Activated CD4-positive, alpha-beta memory T cell treated with anti-CD3 and anti-CD28 coated beads, Interleukin-2, amount 10 ng/mL, durations not matched to agents 7 days and 5 days (primary cell): ENCODE data around the gene RHOV. TPM values are rescaled to one million over a fixed set of nuclear protein-coding genes. Genes with fewer than 3 reads are reported as not detected.

Source experiments
- CTCF ChIA-PET: fragments of 350-600 bp; sonication (Branson Sonifier 250); formaldehyde crosslinking; loops from one replicate; lab custom pipeline; 2021; ENCODE audit warnings: antibody characterized with exemption, inconsistent platforms; lab: Charles Lee
- POLR2A ChIA-PET: fragments of 350-600 bp; sonication (Branson Sonifier 250); formaldehyde crosslinking; loops from one replicate; lab custom pipeline; 2021; ENCODE audit warnings: antibody characterized with exemption; lab: Charles Lee
- DNase-seq: peaks from one replicate; pipeline ENCODE4 v3.0.0-alpha.2; 2020
- H3K27ac Mint-ChIP-seq: one replicate; pipeline ENCODE4 v1.8.0; 2021; ENCODE audit warnings: mild to moderate bottlenecking, mixed read lengths
- H3K27me3 Mint-ChIP-seq: one replicate; pipeline ENCODE4 v1.8.0; 2021; ENCODE audit warnings: mixed read lengths
- H3K36me3 Mint-ChIP-seq: one replicate; pipeline ENCODE4 v1.8.0; 2021; ENCODE audit warnings: low read depth, mixed read lengths
- H3K4me1 Mint-ChIP-seq: one replicate; pipeline ENCODE4 v1.8.0; 2021; ENCODE audit warnings: mixed read lengths
- H3K4me3 Mint-ChIP-seq: one replicate; pipeline ENCODE4 v1.8.0; 2021; ENCODE audit warnings: mild to moderate bottlenecking, mixed read lengths
- H3K9me3 Mint-ChIP-seq: one replicate; pipeline ENCODE4 v1.8.0; 2021; ENCODE audit warnings: mixed read lengths
- total RNA-seq, 2 experiments: library from RNA; stranded (reverse); gene quantifications; one replicate each; pipeline ENCODE4 v1.2.3, GENCODE V29; 2021

Gene RHOV
- total RNA-seq, 2 experiments from 2014 or later: not detected

DNA sequence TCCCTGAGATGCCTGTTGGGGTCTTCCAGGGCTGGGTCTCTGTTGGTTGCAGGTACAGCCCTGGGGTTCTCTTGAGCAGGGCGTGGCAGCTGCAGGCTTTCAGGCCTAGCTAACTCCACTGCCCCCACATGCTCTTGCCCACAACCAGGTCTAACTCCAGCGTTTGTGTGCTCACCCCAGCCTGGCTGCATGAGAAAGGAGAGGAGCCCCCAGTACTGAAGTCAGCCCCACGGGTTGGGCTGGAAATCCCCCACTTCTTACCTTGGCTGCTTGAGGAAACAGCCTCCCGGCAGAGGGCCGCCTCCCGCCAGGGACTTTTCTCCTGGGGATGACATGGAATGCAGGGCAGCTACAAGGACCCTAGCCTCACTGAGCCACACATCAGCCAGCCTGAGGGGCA is 38.4 kb upstream of the RHOV start:
- no peak overlapping the region for H3K4me3 Mint-ChIP-seq
- H3K4me1 Mint-ChIP-seq: peaks cover 6% of the 10 kb centered on the region
- H3K27me3 Mint-ChIP-seq: peaks cover 2% of the 10 kb centered on the region
- no peak overlapping the region for H3K27ac Mint-ChIP-seq
- ChIA-PET CTCF (interaction anchor here (0.7 to 1.3 kb wide), 4 partner anchors 18 to 273 kb away, joined by 3 to 5 read pairs (median 4); partner anchors contain the start of gene VPS18), POLR2A (interaction anchor here (1.0 to 1.9 kb wide), 2 partner anchors 9 to 12 kb away, joined by 3 to 6 read pairs; no protein-coding TSS in a partner anchor)
- no peaks in the 10 kb centered on the region for H3K36me3 Mint-ChIP-seq
- H3K9me3 Mint-ChIP-seq: no peaks in the 10 kb centered on the region
- no peak for DNase-seq

DNA sequence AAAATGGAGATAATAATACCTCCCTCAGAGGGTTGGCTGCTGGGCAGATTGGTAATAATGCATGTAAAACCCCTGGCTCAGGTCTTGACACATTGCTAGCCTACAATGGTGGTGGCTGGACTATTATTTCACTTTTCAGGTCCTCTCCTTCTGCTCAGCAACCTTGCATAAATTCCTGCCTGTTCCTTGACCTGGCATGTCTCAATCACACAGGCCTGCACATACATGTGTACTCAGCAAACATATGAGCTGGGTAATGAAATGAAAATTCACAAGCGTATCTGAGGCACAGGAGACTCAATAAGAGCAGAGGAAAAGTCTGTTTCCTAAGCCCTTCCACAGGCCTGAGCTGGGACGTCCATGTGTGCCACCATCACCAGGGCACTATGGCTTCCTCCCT is 37.7 kb upstream of the RHOV start:
- H3K4me3 Mint-ChIP-seq: no peak overlapping the region
- no peaks in the 10 kb centered on the region for H3K9me3 Mint-ChIP-seq
- H3K36me3 Mint-ChIP-seq: no peaks in the 10 kb centered on the region
- H3K27me3 Mint-ChIP-seq: peaks cover 2% of the 10 kb centered on the region
- H3K27ac Mint-ChIP-seq: no peak overlapping the region
- no peak for DNase-seq
- CTCF ChIA-PET: interaction anchor here (1.2 to 1.3 kb wide), 2 partner anchors 18 to 19 kb away, joined by 3 to 5 read pairs; partner anchors contain the start of gene VPS18
- POLR2A ChIA-PET: interaction anchor here (1.0 to 1.9 kb wide), 2 partner anchors 10 to 13 kb away, joined by 3 to 6 read pairs; no protein-coding TSS in a partner anchor
- peaks cover 13% of the 10 kb centered on the region for H3K4me1 Mint-ChIP-seq

DNA sequence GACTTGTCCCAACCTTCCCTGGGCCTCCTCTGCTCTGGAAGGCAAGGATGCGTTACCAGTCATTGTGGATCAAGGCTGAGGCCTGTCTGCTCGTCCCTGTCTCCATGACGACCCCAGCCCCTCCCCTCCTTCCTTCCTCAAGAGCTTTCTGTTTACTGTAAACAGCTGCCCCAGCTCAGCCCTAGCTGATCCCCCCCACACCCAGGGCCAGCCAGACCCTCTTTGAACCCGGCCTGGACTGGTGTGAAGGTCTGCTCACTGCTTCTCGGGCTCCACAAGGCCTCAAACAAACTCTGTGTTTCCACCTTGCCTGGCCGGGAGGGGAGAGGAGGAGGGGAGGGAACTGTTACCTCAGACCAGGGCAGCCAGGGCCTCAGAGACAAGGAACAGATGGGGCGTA is 37.1 kb upstream of the RHOV start:
- Mint-ChIP-seq H3K4me1 (peaks cover 16% of the 10 kb centered on the region), H3K27ac (no peak overlapping the region), H3K27me3 (no peaks in the 10 kb centered on the region), H3K36me3 (no peaks in the 10 kb centered on the region), H3K4me3 (no peak overlapping the region), H3K9me3 (no peaks in the 10 kb centered on the region)
- ChIA-PET POLR2A (no interaction called here), CTCF (no interaction called here)
- no peak for DNase-seq

GRCh38 chr15:40909662-40910630 is 35.9 kb upstream of the RHOV start:
- H3K27me3 Mint-ChIP-seq: no peaks in the 10 kb centered on the region

DNA sequence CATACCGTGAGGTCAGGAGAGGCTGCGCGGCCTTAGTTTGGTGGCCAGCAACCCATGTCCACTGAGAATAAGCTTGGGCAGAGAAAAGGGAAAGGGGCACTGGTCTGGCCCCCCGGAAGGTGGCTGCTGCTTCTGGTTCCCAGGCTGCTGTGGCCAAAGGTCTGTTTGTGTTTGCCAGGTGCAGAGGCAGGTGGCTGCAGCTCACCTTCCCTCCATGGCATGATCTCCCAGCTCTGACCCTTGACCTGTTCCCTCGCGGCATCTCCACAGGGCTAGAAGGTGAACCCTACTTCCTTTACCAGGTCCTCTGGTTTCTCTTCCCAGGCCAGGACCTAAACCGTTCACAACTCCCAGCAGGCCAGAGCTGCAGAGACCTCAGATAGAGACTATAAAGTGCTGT is 34.1 kb upstream of the RHOV start:
- H3K9me3 Mint-ChIP-seq: no peaks in the 10 kb centered on the region
- peaks cover 17% of the 10 kb centered on the region for H3K36me3 Mint-ChIP-seq
- no peak for DNase-seq
- H3K4me1 Mint-ChIP-seq: peaks cover 27% of the 10 kb centered on the region
- ChIA-PET CTCF (interaction anchor here (1.0 to 7.0 kb wide), 6 partner anchors 12 to 277 kb away, joined by 3 to 92 read pairs (median 17); partner anchors contain the start of gene VPS18), POLR2A (interaction anchor here (2.5 to 6.7 kb wide), 2 partner anchors 13 to 34 kb away, joined by 10 to 34 read pairs; partner anchors contain the start of gene VPS18)
- H3K27ac Mint-ChIP-seq: no peak overlapping the region
- H3K4me3 Mint-ChIP-seq: peak overlapping the region; percentile 32
- no peaks in the 10 kb centered on the region for H3K27me3 Mint-ChIP-seq

More at GRCh38 chr15:40909662-40910630, 35.9 kb upstream of the RHOV start:
- Mint-ChIP-seq H3K9me3 (no peaks in the 10 kb centered on the region), H3K4me1 (peaks cover 16% of the 10 kb centered on the region), H3K27ac (no peak overlapping the region), H3K4me3 (no peak overlapping the region), H3K36me3 (peaks cover under 1% of the 10 kb centered on the region)
- ChIA-PET CTCF (interaction anchor here (1.0 to 2.3 kb wide), 2 partner anchors 32 to 36 kb away, joined by 3 to 8 read pairs; partner anchors contain the start of gene RHOV), POLR2A (interaction anchor here (0.6 kb wide), 1 partner anchor 492 kb away, joined by 3 read pairs; no protein-coding TSS in a partner anchor)
- no peak for DNase-seq

DNA sequence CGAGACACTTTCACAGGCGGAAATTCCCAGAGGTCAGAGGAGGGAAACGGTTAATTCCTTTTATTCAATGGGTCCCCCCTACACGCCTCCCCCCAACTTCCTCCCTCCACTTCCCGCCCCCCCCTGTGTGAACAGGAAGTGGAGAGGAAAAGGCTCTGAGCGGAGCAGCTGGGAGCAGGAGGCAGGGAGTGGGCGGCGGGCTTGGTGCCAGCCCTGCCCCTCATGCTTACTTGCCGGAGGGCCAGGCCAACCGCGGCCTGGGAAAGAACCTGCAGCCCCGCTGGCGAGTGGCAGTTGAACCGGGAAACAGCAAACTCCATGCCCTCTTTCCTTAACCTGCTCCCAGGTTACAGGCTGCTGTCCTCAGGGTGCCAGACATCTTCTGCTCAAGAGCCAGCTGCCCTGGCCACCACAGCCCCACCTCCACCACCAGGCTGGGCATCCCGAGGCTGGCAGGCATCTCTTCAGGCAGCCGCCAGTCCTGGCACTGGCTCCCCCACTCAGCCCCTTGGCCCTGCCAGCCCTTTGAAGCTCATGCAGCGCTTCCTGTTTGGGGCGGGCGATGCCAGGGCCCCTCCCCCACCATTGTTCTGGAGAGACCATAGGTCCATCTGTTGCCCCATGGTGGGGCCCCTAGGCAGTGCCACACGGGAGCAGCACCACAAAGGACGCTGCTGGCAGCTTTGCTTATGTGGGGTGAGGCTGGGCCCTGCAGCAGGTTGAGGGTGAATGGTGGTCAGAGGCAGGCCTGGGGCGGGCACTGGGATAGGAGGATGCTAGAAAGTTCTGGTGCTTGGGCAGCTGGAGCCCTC is 33.2 kb upstream of the RHOV start:
- H3K36me3 Mint-ChIP-seq: peaks cover 23% of the 10 kb centered on the region
- no peaks in the 10 kb centered on the region for H3K27me3 Mint-ChIP-seq
- DNase-seq: peak; percentile 62
- H3K4me1 Mint-ChIP-seq: peaks cover 33% of the 10 kb centered on the region
- no peaks in the 10 kb centered on the region for H3K9me3 Mint-ChIP-seq
- ChIA-PET CTCF (interaction anchor here (0.6 to 7.0 kb wide), 16 partner anchors 11 to 278 kb away, joined by 3 to 92 read pairs (median 4); partner anchors contain the start of genes RAD51 and VPS18), POLR2A (interaction anchor here (0.9 to 6.7 kb wide), 6 partner anchors 12 to 378 kb away, joined by 3 to 34 read pairs (median 3); partner anchors contain the start of genes CHAC1 and VPS18)
- H3K4me3 Mint-ChIP-seq: peak overlapping the region; percentile 71
- peak overlapping the region; percentile 49 for H3K27ac Mint-ChIP-seq

DNA sequence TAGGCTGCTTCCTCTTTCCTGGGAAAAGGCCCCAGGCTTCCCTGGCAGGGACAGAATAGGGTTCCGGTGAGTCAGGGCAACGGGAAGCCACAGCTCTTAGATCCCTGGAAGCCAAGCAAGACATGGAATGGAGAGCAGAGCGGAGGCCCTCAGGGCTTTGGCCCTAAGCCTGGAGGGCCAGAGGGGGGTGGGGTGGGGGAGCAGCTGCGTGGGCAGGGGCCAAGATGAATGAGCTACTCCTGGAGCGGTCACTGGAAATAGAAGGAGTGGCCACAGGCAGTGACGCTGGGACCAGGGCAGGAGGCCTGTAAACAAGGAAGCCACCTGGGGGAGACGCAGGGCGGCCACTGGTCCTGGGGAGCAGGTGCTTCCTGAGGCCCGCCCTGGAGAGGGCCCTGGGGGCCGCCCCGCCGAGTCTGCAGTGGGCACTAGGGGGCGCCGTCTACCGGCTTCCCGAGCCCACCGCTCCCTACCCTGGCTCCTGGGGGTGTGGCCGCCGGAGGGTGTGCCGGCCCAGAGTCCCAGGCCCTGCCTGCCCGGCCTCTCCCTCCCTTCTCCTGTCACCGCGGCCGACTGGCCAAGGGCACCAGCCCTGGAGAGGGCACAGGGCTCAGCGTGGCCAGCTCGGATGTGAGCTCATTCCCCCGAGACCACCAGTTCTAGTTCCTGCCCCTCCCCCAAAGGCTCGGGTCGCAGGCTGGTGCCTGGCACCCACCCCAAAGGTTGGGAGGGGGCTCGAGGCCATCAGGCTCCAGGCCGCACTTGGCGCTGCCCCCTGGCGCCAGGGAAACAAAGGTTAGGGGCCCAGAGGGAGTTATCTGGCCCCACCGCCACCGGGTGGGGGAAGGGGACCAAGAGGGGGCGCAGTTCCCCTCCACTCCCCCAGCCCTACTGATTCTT is 32.3 kb upstream of the RHOV start:
- ChIA-PET POLR2A (interaction anchor here (0.6 to 6.7 kb wide), 7 partner anchors 11 to 379 kb away, joined by 3 to 34 read pairs (median 3); partner anchors contain the start of gene VPS18), CTCF (interaction anchor here (0.5 to 7.0 kb wide), 23 partner anchors 10 to 427 kb away, joined by 3 to 92 read pairs (median 4); partner anchors contain the start of genes CHAC1, NUSAP1, OIP5 and RAD51)
- peak overlapping the region; percentile 71 for H3K4me3 Mint-ChIP-seq
- H3K27ac Mint-ChIP-seq: no peak overlapping the region
- peaks cover 33% of the 10 kb centered on the region for H3K4me1 Mint-ChIP-seq
- peaks cover 23% of the 10 kb centered on the region for H3K36me3 Mint-ChIP-seq
- no peaks in the 10 kb centered on the region for H3K27me3 Mint-ChIP-seq
- no peaks in the 10 kb centered on the region for H3K9me3 Mint-ChIP-seq
- peak; percentile 76 for DNase-seq

DNA sequence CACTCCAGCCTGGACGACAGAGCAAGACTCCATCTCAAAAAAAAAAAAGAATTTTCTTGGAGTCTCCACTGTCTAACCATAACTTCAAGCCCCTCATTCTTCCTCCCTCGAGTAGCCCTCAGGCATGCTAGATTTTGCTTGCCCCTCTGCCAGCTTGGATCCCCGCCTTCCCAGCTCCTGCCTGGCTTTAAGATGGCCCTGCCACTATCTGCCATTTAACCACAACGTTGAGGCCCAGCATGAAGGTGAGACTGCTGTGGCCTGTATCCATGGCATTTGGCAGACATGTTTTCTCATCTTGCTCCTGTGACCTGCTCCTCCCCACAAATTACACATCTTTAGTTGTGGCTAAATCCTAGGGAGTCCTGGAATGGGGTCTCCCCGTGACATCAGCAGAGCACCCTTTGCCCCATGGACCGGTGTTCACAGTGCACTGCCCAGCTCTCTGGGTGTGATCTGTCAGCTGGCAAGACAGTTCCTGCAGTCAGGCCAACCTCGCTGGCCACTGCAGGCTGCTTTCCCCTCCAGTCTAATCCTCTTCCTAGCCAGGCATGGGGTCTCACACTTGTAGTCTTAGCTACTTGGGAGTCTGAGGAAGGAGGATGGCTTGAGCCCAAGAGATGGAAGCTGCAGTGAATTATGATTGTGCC is 30.6 kb upstream of the RHOV start:
- H3K9me3 Mint-ChIP-seq: no peaks in the 10 kb centered on the region
- H3K27ac Mint-ChIP-seq: no peak overlapping the region
- peaks cover 36% of the 10 kb centered on the region for H3K4me1 Mint-ChIP-seq
- no peak overlapping the region for H3K4me3 Mint-ChIP-seq
- H3K27me3 Mint-ChIP-seq: no peaks in the 10 kb centered on the region
- POLR2A ChIA-PET: interaction anchor here (0.7 to 6.7 kb wide), 3 partner anchors 10 to 47 kb away, joined by 3 to 34 read pairs (median 4); partner anchors contain the start of gene VPS18
- peaks cover 36% of the 10 kb centered on the region for H3K36me3 Mint-ChIP-seq
- CTCF ChIA-PET: interaction anchor here (0.6 to 7.0 kb wide), 27 partner anchors 9 to 428 kb away, joined by 3 to 92 read pairs (median 6); partner anchors contain the start of genes CHAC1, DLL4, INO80 and NUSAP1
- no peak for DNase-seq

DNA sequence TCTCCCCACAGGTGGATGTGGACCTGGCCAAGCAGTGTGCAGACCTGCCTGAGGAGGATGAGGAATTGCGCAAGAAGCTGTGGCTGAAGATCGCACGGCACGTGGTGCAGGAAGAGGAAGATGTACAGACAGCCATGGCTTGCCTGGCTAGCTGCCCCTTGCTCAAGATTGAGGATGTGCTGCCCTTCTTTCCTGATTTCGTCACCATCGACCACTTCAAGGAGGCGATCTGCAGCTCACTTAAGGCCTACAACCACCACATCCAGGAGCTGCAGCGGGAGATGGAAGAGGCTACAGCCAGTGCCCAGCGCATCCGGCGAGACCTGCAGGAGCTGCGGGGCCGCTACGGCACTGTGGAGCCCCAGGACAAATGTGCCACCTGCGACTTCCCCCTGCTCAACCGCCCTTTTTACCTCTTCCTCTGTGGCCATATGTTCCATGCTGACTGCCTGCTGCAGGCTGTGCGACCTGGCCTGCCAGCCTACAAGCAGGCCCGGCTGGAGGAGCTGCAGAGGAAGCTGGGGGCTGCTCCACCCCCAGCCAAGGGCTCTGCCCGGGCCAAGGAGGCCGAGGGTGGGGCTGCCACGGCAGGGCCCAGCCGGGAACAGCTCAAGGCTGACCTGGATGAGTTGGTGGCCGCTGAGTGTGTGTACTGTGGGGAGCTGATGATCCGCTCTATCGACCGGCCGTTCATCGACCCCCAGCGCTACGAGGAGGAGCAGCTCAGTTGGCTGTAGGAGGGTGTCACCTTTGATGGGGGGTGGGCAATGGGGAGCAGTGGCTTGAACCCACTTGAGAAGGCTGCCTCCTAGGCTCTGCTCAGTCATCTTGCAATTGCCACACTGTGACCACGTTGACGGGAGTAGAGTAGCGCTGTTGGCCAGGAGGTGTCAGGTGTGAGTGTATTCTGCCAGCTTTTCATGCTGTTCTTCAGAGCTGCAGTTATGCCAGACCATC is 28.8 kb upstream of the RHOV start:
- no peak overlapping the region for H3K4me3 Mint-ChIP-seq
- peaks cover 48% of the 10 kb centered on the region for H3K36me3 Mint-ChIP-seq
- ChIA-PET POLR2A (interaction anchor here (0.6 to 6.7 kb wide), 5 partner anchors 8 to 720 kb away, joined by 3 to 34 read pairs (median 4); partner anchors contain the start of genes INO80 and VPS18), CTCF (interaction anchor here (0.7 to 7.0 kb wide), 13 partner anchors 7 to 285 kb away, joined by 3 to 92 read pairs (median 6); partner anchors contain the start of genes INO80 and VPS18)
- H3K4me1 Mint-ChIP-seq: peaks cover 33% of the 10 kb centered on the region
- H3K27ac Mint-ChIP-seq: no peak overlapping the region
- no peaks in the 10 kb centered on the region for H3K27me3 Mint-ChIP-seq
- DNase-seq: no peak
- no peaks in the 10 kb centered on the region for H3K9me3 Mint-ChIP-seq

DNA sequence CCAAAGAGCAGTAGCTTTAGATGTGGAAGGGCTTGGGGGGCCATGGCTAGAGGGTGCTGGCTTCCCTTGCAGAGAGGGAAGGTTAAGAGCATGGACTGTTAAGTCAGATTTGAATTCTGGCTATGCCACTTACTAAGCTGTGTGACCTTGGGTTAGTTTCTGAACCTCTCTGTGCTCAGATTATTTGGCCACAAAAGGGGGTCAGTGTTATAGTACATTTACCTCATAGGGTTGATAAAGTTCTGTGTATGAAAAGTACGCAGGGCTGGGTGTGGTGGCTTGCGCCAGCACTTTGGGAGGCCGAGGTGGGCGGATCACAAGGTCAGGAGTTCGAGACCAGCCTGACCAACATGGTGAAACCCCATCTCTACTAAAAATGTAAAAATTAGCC is 27.0 kb upstream of the RHOV start:
- ChIA-PET CTCF (interaction anchor here (2.2 to 6.9 kb wide), 2 partner anchors 30 to 284 kb away, joined by 6 to 65 read pairs; no protein-coding TSS in a partner anchor), POLR2A (no interaction called here)
- H3K4me3 Mint-ChIP-seq: no peak overlapping the region
- peaks cover 55% of the 10 kb centered on the region for H3K36me3 Mint-ChIP-seq
- H3K9me3 Mint-ChIP-seq: no peaks in the 10 kb centered on the region
- H3K27ac Mint-ChIP-seq: no peak overlapping the region
- no peaks in the 10 kb centered on the region for H3K27me3 Mint-ChIP-seq
- DNase-seq: no peak
- peaks cover 22% of the 10 kb centered on the region for H3K4me1 Mint-ChIP-seq
